Neuronal stem cell (in vitro differentiated cells): ENCODE measurements around the gene SARDH.

Experiments
- DNase-seq: peaks from one replicate; pipeline ENCODE4 v3.0.0-alpha.2; 2013; ENCODE audit warnings: low spot score
- H2AFZ ChIP-seq: one replicate; pipeline ENCODE4 v1.6.1; 2013; ENCODE audit warnings: mild to moderate bottlenecking, low read length, inconsistent platforms
- H2AK5ac ChIP-seq: 2 replicates; pipeline ENCODE4 v1.6.1; 2013; ENCODE audit warnings: low read depth, mild to moderate bottlenecking, inconsistent platforms, low read length, moderate library complexity, mixed read lengths
- H2BK120ac ChIP-seq: 2 replicates; pipeline ENCODE4 v1.6.1; 2013; ENCODE audit warnings: low read depth, mild to moderate bottlenecking, inconsistent platforms, low read length, moderate library complexity, mixed read lengths
- H2BK12ac ChIP-seq: one replicate; pipeline ENCODE4 v1.6.1; 2013; ENCODE audit warnings: low read length, inconsistent platforms
- H2BK15ac ChIP-seq: 2 replicates; pipeline ENCODE4 v1.6.1; 2013; ENCODE audit warnings: mild to moderate bottlenecking, low read length, inconsistent platforms, mixed read lengths
- H2BK5ac ChIP-seq: one replicate; pipeline ENCODE4 v1.6.1; 2013; ENCODE audit warnings: inconsistent platforms, mild to moderate bottlenecking, low read length, moderate library complexity
- H3K14ac ChIP-seq: one replicate; pipeline ENCODE4 v1.6.1; 2013; ENCODE audit warnings: low read length, inconsistent platforms
- H3K18ac ChIP-seq: 2 replicates; pipeline ENCODE4 v1.6.1; 2013; ENCODE audit warnings: low read length, inconsistent platforms
- H3K23ac ChIP-seq: 2 replicates; pipeline ENCODE4 v1.6.1; 2013; ENCODE audit warnings: low read depth, mild to moderate bottlenecking, mixed read lengths, low read length, inconsistent platforms; ENCODE audit not compliant: poor library complexity
- H3K27ac ChIP-seq: replicated peaks from 3 replicates; pipeline ENCODE4 v1.5.1; 2013; ENCODE audit warnings: low read length, inconsistent platforms
- H3K27me3 ChIP-seq, 3 experiments: 2 replicates each; pipeline ENCODE4 v1.6.1; 2013; ENCODE audit warnings: low read length in 3 of 3, mild to moderate bottlenecking in 2 of 3, inconsistent platforms in 1 of 3, low read depth in 1 of 3, mixed read lengths in 1 of 3, moderate library complexity in 1 of 3; ENCODE audit not compliant: control insufficient read depth in 3 of 3, insufficient read depth in 3 of 3
- H3K36me3 ChIP-seq, 2 donors: replicated peaks in 1 of 2; 2 replicates each; pipeline ENCODE4 v1.6.1; 2013; ENCODE audit warnings: low read length in 2 of 2; ENCODE audit not compliant: control insufficient read depth in 2 of 2, insufficient read depth in 2 of 2
- H3K4ac ChIP-seq: 2 replicates; pipeline ENCODE4 v1.6.1; 2013; ENCODE audit warnings: inconsistent platforms, mild to moderate bottlenecking, low read length, moderate library complexity
- H3K4me1 ChIP-seq, 2 donors: 1 replicate in 1 of 2; 2 replicates in 1 of 2; pipeline ENCODE4 v1.6.1; 2013; ENCODE audit warnings: low read length in 2 of 2, low read depth in 1 of 2; ENCODE audit not compliant: control insufficient read depth in 2 of 2, insufficient read depth in 1 of 2
- H3K4me2 ChIP-seq: one replicate; pipeline ENCODE4 v1.6.1; 2013; ENCODE audit warnings: mild to moderate bottlenecking, low read length, inconsistent platforms; ENCODE audit not compliant: insufficient read depth, poor library complexity, severe bottlenecking
- H3K4me3 ChIP-seq, 2 donors: 2 replicates each; pipeline ENCODE4 v1.5.1; 2013; ENCODE audit warnings: low read length in 2 of 2, mild to moderate bottlenecking in 2 of 2, inconsistent platforms in 1 of 2, moderate library complexity in 1 of 2
- H3K79me1 ChIP-seq: one replicate; pipeline ENCODE4 v1.6.1; 2013; ENCODE audit warnings: low read depth, mild to moderate bottlenecking, inconsistent platforms, low read length, moderate library complexity
- H3K9ac ChIP-seq: one replicate; pipeline ENCODE4 v1.6.1; 2013; ENCODE audit warnings: mild to moderate bottlenecking, low read depth, low read length, inconsistent platforms; ENCODE audit not compliant: poor library complexity
- H3K9me3 ChIP-seq, 2 donors: replicated peaks in 1 of 2; 2 replicates each; pipeline versions ENCODE3 to v1.6.1; 2013; ENCODE audit warnings: low read length in 2 of 2, mild to moderate bottlenecking in 2 of 2, inconsistent platforms in 1 of 2, low read depth in 1 of 2, mixed read lengths in 1 of 2, moderate library complexity in 1 of 2; ENCODE audit not compliant: control insufficient read depth in 2 of 2, insufficient read depth in 1 of 2
- H4K8ac ChIP-seq: one replicate; pipeline ENCODE4 v1.6.1; 2013; ENCODE audit warnings: low read depth, mild to moderate bottlenecking, inconsistent platforms, low read length, moderate library complexity
- H4K91ac ChIP-seq: one replicate; pipeline ENCODE4 v1.6.1; 2013; ENCODE audit warnings: low read length, low read depth, mild to moderate bottlenecking, inconsistent platforms; ENCODE audit not compliant: poor library complexity
- WGBS, 2 donors: extraction: QIAGEN DNeasy Blood & Tissue Kit; methylation state at CpG; one replicate each; pipeline ENCODE4 v1.1.7; 2013; ENCODE audit warnings: missing lambda C conversion rate in 2 of 2, mixed read lengths in 1 of 2; ENCODE audit not compliant: insufficient read length in 2 of 2, insufficient replicate concordance in 1 of 2; ENCODE audit errors: extremely low coverage in 2 of 2; 5-methylcytosine and 5-hydroxymethylcytosine counted together

SARDH gene

GRCh38 chr9:133674091-133674490 lies 64.1 kb downstream of the SARDH start:
- Histone ChIP-seq H3K4ac (no peak overlapping the region), H3K27me3 (no peaks in the 10 kb centered on the region), H2AK5ac (no peak overlapping the region), H3K36me3 (no peaks in the 10 kb centered on the region), H3K9ac (no peak overlapping the region), H3K4me1 (peaks cover 5 to 6% of the 10 kb centered on the region in 2 donors), H3K27ac (no peak overlapping the region), H3K14ac (no peak overlapping the region), H4K91ac (no peak overlapping the region), H4K8ac (no peak overlapping the region), H2AFZ (no peak overlapping the region), H3K4me2 (no peak overlapping the region), H3K9me3 (no peaks in the 10 kb centered on the region), H3K79me1 (no peaks in the 10 kb centered on the region), H2BK12ac (no peak overlapping the region), H2BK120ac (no peak overlapping the region), H3K23ac (peak overlapping the region; percentile 8), H2BK15ac (no peak overlapping the region), H2BK5ac (peak overlapping the region; percentile 33), H3K18ac (no peak overlapping the region), H3K4me3 (no peak overlapping the region)
- no peak for DNase-seq
- no CpG with 5 or more reads among the region's 14 CpGs for WGBS, 2 donors

- no peak overlapping the region for H3K4me2 ChIP-seq
- no CpG with 5 or more reads among the region's 9 CpGs for WGBS, 2 donors
Measured at GRCh38 chr9:133673258-133673655, 64.9 kb downstream of the SARDH start.

GRCh38 chr9:133672503-133673257 lies 65.5 kb downstream of the SARDH start:
- H3K9me3 ChIP-seq = no peaks in the 10 kb centered on the region
- H4K91ac ChIP-seq = no peak overlapping the region
- H2AK5ac ChIP-seq = peak overlapping the region; percentile 64
- H3K4ac ChIP-seq = no peak overlapping the region
- H3K4me2 ChIP-seq = no peak overlapping the region
- H3K14ac ChIP-seq = peak overlapping the region; percentile 32
- WGBS, 2 donors = no CpG with 5 or more reads among the region's 31 CpGs
- H3K4me1 ChIP-seq = peaks cover 4 to 5% of the 10 kb centered on the region in 2 donors
- no peak overlapping the region for H3K4me3 ChIP-seq
- no peak overlapping the region for H2AFZ ChIP-seq
- H4K8ac ChIP-seq = no peak overlapping the region
- no peak for DNase-seq
- H3K36me3 ChIP-seq = no peaks in the 10 kb centered on the region
- H3K18ac ChIP-seq = peak overlapping the region; percentile 36
- H3K9ac ChIP-seq = peak overlapping the region; percentile 6
- H3K27ac ChIP-seq = no peak overlapping the region
- H2BK12ac ChIP-seq = no peak overlapping the region
- no peak overlapping the region for H2BK5ac ChIP-seq
- H2BK120ac ChIP-seq = no peak overlapping the region
- peak overlapping the region; percentile 65 for H3K23ac ChIP-seq
- H3K79me1 ChIP-seq = no peaks in the 10 kb centered on the region
- H2BK15ac ChIP-seq = no peak overlapping the region
- H3K27me3 ChIP-seq = no peaks in the 10 kb centered on the region

More at GRCh38 chr9:133673258-133673655, 64.9 kb downstream of the SARDH start:
- H3K14ac ChIP-seq = no peak overlapping the region
- no peaks in the 10 kb centered on the region for H3K36me3 ChIP-seq
- H3K4me1 ChIP-seq = peaks cover 4 to 5% of the 10 kb centered on the region in 2 donors
- no peaks in the 10 kb centered on the region for H3K79me1 ChIP-seq
- H2BK120ac ChIP-seq = no peak overlapping the region
- H2AFZ ChIP-seq = peak overlapping the region; percentile 49
- no peak overlapping the region for H4K91ac ChIP-seq
- no peaks in the 10 kb centered on the region for H3K27me3 ChIP-seq
- H3K18ac ChIP-seq = peak overlapping the region; percentile 17
- no peak overlapping the region for H2BK15ac ChIP-seq
- H3K4ac ChIP-seq = no peak overlapping the region
- no peak overlapping the region for H2BK5ac ChIP-seq
- H3K9me3 ChIP-seq = no peaks in the 10 kb centered on the region
- H2BK12ac ChIP-seq = no peak overlapping the region
- no peak overlapping the region for H3K9ac ChIP-seq
- no peak for DNase-seq
- no peak overlapping the region for H2AK5ac ChIP-seq
- no peak overlapping the region for H3K4me3 ChIP-seq
- H3K27ac ChIP-seq = no peak overlapping the region
- H3K23ac ChIP-seq = no peak overlapping the region
- no peak overlapping the region for H4K8ac ChIP-seq

- Histone ChIP-seq H3K79me1 (no peaks in the 10 kb centered on the region), H3K36me3 (no peaks in the 10 kb centered on the region), H3K27me3 (no peaks in the 10 kb centered on the region), H2AFZ (no peak overlapping the region), H3K9me3 (no peaks in the 10 kb centered on the region), H3K23ac (peak overlapping the region; percentile 8), H3K4me2 (no peak overlapping the region), H3K27ac (no peak overlapping the region), H3K18ac (no peak overlapping the region), H2BK5ac (no peak overlapping the region), H2BK12ac (no peak overlapping the region), H3K9ac (no peak overlapping the region), H3K14ac (no peak overlapping the region), H2BK120ac (no peak overlapping the region), H3K4me3 (no peak overlapping the region), H4K8ac (no peak overlapping the region), H3K4ac (peak overlapping the region; percentile 66), H2AK5ac (no peak overlapping the region), H3K4me1 (peaks cover 4 to 5% of the 10 kb centered on the region in 2 donors), H4K91ac (no peak overlapping the region), H2BK15ac (no peak overlapping the region)
- DNase-seq = no peak
- no CpG with 5 or more reads among the region's 21 CpGs for WGBS, 2 donors
Measured at GRCh38 chr9:133671371-133671770, 66.8 kb downstream of the SARDH start.
